ENCODE measurements around the gene PEX6.
"Not testable (repeated sequence)": the region's sequence is repeated elsewhere in the genome, so short reads cannot be mapped to it uniquely, and the experiment has no call there.

PEX6 gene

DNA sequence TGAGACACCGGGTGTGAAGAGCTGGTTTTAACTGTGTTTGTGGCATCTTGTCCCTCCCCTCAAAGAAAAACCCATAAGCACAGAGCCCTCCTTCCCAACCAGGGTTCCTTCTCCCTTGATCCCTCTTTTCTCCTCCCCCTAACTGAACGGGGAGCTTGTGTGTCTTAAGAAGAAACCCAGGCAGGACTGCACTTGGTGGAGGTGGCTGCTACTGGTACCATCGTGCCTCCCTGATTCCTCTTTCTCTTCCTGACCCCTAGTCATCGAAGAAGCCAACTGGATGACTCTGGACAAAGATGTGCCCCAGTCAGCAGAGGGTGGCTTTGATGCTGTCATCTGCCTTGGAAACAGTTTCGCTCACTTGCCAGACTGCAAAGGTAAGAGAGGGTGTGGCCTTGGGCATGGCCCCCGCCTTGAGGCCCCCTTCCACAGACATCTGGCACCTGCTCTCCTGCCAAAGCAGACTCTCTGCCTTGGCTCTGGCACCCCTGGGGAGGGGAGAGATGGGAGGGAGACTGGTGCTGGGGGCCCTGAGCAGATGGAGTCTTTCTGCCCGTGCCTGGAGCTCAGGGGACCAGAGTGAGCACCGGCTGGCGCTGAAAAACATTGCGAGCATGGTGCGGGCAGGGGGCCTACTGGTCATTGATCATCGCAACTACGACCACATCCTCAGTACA is 16.3 kb downstream of the PEX6 start:
- no peak for DNase-seq (ENCODE audit: insufficient read length)

GRCh38 chr6:42962096-42962495 is 16.9 kb downstream of the PEX6 start:
- DNase-seq (ENCODE audit: insufficient read length) (no peak), FAIRE-seq (no peak)
- TF ChIP-seq POLR2AphosphoS5 (IDR thresholded peaks at IDR 0.05; ENCODE audit: low read depth, low read length) = no peak
- no peak for TF ChIP-seq POLR2A (IDR thresholded peaks at IDR 0.05; ENCODE audit: low read depth, low read length)
- TF ChIP-seq TAF1 (IDR thresholded peaks at IDR 0.05; ENCODE audit: borderline replicate concordance, low read depth, low read length) = no peak

More for the DNA sequence above, 16.3 kb downstream of the PEX6 start:
- TF ChIP-seq POLR2A (IDR thresholded peaks at IDR 0.05; ENCODE audit: low read depth, low read length) = no peak
- TF ChIP-seq POLR2AphosphoS5 (IDR thresholded peaks at IDR 0.05; ENCODE audit: low read depth, low read length) = no peak
- TF ChIP-seq TAF1 (IDR thresholded peaks at IDR 0.05; ENCODE audit: borderline replicate concordance, low read depth, low read length) = no peak
- no peak for FAIRE-seq

GRCh38 chr6:42961020-42961470 is 17.9 kb downstream of the PEX6 start:
- no peak for DNase-seq (ENCODE audit: insufficient read length)
- FAIRE-seq = no peak
- TF ChIP-seq POLR2AphosphoS5 (IDR thresholded peaks at IDR 0.05; ENCODE audit: low read depth, low read length) = no peak
- TF ChIP-seq TAF1 (IDR thresholded peaks at IDR 0.05; ENCODE audit: borderline replicate concordance, low read depth, low read length) = no peak
- no peak for TF ChIP-seq POLR2A (IDR thresholded peaks at IDR 0.05; ENCODE audit: low read depth, low read length)

DNA sequence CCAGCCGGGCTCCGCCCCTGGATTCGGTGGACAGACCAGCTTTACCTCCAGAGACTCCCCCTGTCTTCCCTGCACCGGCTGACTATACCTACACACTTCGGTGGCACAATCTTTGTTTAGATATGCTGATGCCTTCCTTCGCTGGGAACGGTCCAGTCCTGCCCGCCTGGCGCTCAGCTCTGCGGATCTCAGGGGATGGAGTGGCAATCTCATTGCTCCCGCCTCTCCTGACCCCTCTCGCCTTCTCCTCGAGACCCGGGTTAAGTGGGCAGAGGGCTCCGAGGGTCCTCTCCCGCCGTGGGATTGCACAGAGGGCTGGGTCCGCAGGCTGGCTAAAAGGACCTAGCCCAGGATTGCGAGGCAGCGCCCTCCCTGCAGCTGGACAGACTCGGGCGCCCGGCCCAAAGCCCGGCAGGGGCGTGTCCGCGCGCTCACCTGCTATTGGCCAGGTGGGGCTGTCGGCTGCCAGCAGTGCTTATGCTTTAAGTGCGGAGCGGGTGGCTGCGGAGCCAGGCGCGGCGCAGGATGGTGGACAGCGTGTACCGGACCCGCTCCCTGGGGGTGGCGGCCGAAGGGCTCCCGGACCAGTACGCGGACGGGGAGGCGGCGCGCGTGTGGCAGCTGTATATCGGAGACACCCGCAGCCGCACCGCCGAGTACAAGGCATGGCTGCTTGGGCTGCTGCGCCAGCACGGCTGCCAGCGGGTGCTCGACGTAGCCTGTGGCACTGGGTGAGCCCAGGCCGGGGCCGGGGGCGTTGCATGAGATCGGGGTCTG is 18.6 kb downstream of the PEX6 start, which contains the start of gene GNMT:
Gene GNMT, plus strand, starts transcription at position 512 of the 777 bp plus-strand sequence. Its CDS starts 14 bp downstream, at position 526.
- no peak for FAIRE-seq
- TF ChIP-seq POLR2A (IDR thresholded peaks at IDR 0.05; ENCODE audit: low read depth, low read length) (no peak), POLR2AphosphoS5 (IDR thresholded peaks at IDR 0.05; ENCODE audit: low read depth, low read length) (no peak), TAF1 (IDR thresholded peaks at IDR 0.05; ENCODE audit: borderline replicate concordance, low read depth, low read length) (no peak)
- peak; percentile 54 for DNase-seq (ENCODE audit: insufficient read length)

DNA sequence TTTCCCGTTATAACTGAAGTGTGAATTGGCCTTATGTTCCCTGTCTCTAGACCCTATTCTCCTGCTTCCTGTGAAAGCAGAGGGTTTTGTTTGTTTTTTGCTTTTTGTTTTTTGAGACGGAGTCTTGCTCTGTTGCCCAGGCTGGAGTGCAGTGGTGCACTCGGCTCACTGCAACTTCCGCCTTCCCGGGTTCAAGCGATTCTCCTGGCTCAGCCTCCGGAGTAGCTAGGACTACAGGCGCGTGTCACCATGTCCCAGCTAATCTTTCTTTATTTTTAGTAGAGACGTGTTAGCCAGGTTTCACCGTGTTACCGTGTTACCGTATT is 19.1 kb downstream of the PEX6 start:
- FAIRE-seq = no peak
- TF ChIP-seq POLR2AphosphoS5 (IDR thresholded peaks at IDR 0.05; ENCODE audit: low read depth, low read length) = no peak
- no peak for TF ChIP-seq TAF1 (IDR thresholded peaks at IDR 0.05; ENCODE audit: borderline replicate concordance, low read depth, low read length)
- no peak for TF ChIP-seq POLR2A (IDR thresholded peaks at IDR 0.05; ENCODE audit: low read depth, low read length)
- DNase-seq (ENCODE audit: insufficient read length) = no peak

DNA sequence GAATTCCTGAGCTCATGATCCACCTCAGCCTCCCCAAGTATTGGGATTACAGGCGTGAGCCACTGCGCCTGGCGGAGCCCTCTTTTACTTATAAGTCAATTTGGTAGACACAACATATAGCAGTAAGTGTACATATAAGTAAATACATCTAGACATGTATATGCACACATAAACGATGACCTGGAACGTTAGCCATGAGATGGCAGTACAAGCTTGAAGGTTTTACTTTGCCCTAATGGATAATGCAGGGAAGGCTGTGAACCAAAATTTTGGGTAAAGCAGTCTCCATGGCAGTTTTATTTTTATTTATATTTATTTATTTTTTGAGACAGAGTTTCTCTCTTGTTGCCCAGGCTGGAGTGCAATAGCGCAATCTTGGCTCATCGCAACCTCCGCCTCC is 20.9 kb downstream of the PEX6 start:
- DNase-seq (ENCODE audit: insufficient read length) (no peak), FAIRE-seq (no peak)
- TF ChIP-seq POLR2A (IDR thresholded peaks at IDR 0.05; ENCODE audit: low read depth, low read length) (no peak), TAF1 (IDR thresholded peaks at IDR 0.05; ENCODE audit: borderline replicate concordance, low read depth, low read length) (no peak)

DNA sequence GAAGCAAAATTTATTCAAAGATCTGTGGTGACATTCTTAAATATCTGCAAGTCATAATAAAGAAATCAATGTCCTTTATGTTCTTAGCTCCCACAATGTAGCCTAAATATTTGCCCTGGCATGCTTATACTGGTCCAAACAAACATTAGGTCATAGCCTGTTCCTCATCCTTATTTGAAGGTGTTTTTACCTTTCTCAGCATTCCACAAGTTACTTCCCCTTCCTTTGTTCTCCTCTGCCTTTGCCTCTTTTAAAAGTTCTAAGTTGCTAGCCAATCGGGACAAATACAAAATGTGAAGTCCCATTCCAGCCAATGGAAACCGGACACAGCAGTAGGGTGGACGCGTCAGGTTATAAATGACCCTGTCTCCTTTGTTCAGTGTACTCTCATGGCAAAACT is 24.6 kb downstream of the PEX6 start:
- not testable (repeated sequence) for FAIRE-seq

DNA sequence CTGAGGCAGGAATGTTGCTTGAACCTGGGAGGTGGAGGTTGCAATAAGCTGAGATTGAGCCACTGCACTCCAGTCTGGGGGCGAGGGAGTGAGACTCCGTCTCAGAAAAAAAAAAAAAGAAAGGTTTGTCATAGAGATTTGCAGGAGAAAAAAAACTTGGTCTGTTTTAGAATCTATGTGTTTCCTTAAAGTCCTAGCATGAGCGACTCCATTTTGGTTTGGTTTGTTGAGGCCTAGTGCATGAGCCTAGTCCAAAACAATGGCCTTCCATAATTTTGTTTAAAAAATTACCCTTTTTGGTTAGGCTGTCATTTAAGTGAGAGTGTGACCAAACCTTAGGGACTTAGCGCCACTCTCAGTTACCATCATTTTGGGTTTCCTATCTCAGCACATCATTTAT is 26.6 kb downstream of the PEX6 start:
- no peak for DNase-seq (ENCODE audit: insufficient read length)
- FAIRE-seq = no peak
- TF ChIP-seq POLR2A (IDR thresholded peaks at IDR 0.05; ENCODE audit: low read depth, low read length) (no peak), TAF1 (IDR thresholded peaks at IDR 0.05; ENCODE audit: borderline replicate concordance, low read depth, low read length) (no peak), POLR2AphosphoS5 (IDR thresholded peaks at IDR 0.05; ENCODE audit: low read depth, low read length) (no peak)

More for the DNA sequence above, 24.6 kb downstream of the PEX6 start:
- not testable (repeated sequence) for DNase-seq (ENCODE audit: insufficient read length)

GRCh38 chr6:42947950-42948349 is 31.0 kb downstream of the PEX6 start:
- DNase-seq (ENCODE audit: insufficient read length) = no peak
- peak; percentile 64 for FAIRE-seq
- TF ChIP-seq POLR2AphosphoS5 (IDR thresholded peaks at IDR 0.05; ENCODE audit: low read depth, low read length) (no peak), POLR2A (IDR thresholded peaks at IDR 0.05; ENCODE audit: low read depth, low read length) (no peak), TAF1 (IDR thresholded peaks at IDR 0.05; ENCODE audit: borderline replicate concordance, low read depth, low read length) (no peak)

- DNase-seq (ENCODE audit: insufficient read length) (no peak), FAIRE-seq (no peak)
- TF ChIP-seq POLR2A (IDR thresholded peaks at IDR 0.05; ENCODE audit: low read depth, low read length) (peak; percentile 50; the same call in 1 of the 2 replicates), TAF1 (IDR thresholded peaks at IDR 0.05; ENCODE audit: borderline replicate concordance, low read depth, low read length) (no peak)
Observed at GRCh38 chr6:42942444-42942843, 36.5 kb downstream of the PEX6 start.

- not testable (repeated sequence) for DNase-seq (ENCODE audit: insufficient read length); FAIRE-seq
Observed at GRCh38 chr6:42941356-42941755, 37.6 kb downstream of the PEX6 start.

DNA sequence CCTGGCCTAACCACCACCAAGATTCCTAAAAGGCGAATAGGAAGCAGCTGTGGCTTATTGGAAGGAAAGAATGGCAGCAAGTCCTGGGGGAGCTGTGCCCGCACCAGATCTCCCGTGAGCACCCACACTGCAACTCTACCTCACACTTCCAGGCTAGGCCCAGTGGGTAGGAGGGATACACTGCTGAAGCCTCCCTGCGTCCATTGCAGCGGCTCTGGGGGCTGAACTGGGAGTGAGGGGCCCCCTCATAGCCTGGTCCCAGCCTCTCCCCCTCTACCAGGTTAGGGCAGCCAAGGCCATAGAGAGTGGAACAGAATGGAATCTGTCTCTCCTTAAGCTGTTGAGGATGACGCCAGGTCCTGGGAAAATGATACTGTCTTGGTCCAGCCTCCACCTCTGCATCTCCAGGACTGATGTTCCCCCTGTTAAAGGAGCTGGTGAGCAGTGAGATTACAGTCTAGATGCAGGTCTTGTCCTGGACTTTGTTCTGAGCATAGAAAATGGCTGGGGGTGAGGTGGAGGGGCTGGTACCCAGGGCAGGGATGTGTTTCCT is 38.4 kb downstream of the PEX6 start:
- peak; percentile 73 for TF ChIP-seq POLR2AphosphoS5 (IDR thresholded peaks at IDR 0.05; ENCODE audit: low read depth, low read length)
- TF ChIP-seq TAF1 (IDR thresholded peaks at IDR 0.05; ENCODE audit: borderline replicate concordance, low read depth, low read length) = no peak
- TF ChIP-seq POLR2A (IDR thresholded peaks at IDR 0.05; ENCODE audit: low read depth, low read length) = no peak; the same call in none of the 2 replicates
- FAIRE-seq (no peak), DNase-seq (ENCODE audit: insufficient read length) (no peak)

All from GM12892 (cell line).